Rectal smooth muscle tissue (tissue), 1 donor: ENCODE data around the gene C9orf72.
"Not testable (repeated sequence)": the region's sequence is repeated elsewhere in the genome, so short reads cannot be mapped to it uniquely, and the experiment has no call there.

ENCODE experiments used
- H3K27ac ChIP-seq: one replicate; pipeline ENCODE4 v1.7.0; 2013; ENCODE audit warnings: low read depth, low read length, inconsistent platforms
- H3K27me3 ChIP-seq: one replicate; pipeline ENCODE4 v1.7.0; 2013; ENCODE audit warnings: low read length; ENCODE audit not compliant: control insufficient read depth, insufficient read depth
- H3K36me3 ChIP-seq: one replicate; pipeline ENCODE4 v1.7.0; 2013; ENCODE audit warnings: low read length; ENCODE audit not compliant: control insufficient read depth, insufficient read depth
- H3K4me1 ChIP-seq: one replicate; pipeline ENCODE4 v1.7.0; 2013; ENCODE audit warnings: low read length; ENCODE audit not compliant: control insufficient read depth, insufficient read depth
- H3K4me3 ChIP-seq: one replicate; pipeline ENCODE4 v1.7.0; 2013; ENCODE audit warnings: low read length
- H3K9ac ChIP-seq: one replicate; pipeline ENCODE4 v1.7.0; 2013; ENCODE audit warnings: low read length

C9orf72 gene

GRCh38 chr9:27572918-27573633, at the start of gene C9orf72:
Gene C9orf72, minus strand, starts transcription at chr9:27573481. Its CDS starts 6,361 bp downstream, at chr9:27567120.
- Histone ChIP-seq H3K4me3 (peak within 1 kb of the TSS; percentile 79), H3K9ac (peak within 1 kb of the TSS; percentile 84)

DNA sequence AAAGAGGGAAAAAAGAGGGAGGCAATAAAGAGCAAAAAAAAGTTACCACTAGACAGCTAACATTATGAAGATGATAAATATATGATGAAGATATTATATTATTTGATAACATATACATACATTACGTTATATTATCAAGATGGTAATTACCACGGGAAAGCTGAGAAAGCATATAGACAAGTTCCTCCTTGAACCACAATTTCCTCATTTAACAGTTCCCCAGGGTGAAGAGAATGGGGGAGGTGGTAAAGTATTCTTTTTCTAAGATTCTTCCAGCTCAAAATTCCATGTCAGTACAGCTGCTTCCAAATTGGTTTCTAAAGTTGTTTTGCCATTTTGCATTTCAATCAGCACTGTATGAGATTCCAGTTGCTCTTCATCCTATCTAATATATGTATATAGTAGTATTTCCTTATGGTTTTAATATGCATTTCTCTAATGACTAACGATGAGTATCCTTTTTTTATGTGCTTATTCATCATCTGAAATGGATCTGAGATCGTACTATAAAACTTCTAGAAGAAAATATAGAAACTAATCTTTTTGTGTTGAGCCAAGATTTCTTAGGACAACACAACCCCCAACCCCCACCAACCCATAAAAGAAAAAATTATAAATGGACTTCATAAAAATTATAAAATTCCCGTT, 49.5 kb upstream of the C9orf72 start:
- no peaks in the 10 kb centered on the region for H3K36me3 ChIP-seq
- no peak overlapping the region for H3K9ac ChIP-seq
- H3K4me3 ChIP-seq = no peak overlapping the region
- no peak overlapping the region for H3K27ac ChIP-seq
- H3K27me3 ChIP-seq = no peaks in the 10 kb centered on the region
- peaks cover 3% of the 10 kb centered on the region for H3K4me1 ChIP-seq

More at GRCh38 chr9:27572918-27573633, at the start of gene C9orf72:
- Histone ChIP-seq H3K36me3 (no peaks in the 10 kb centered on the region), H3K27me3 (no peaks in the 10 kb centered on the region), H3K4me1 (peaks cover 13% of the 10 kb centered on the region), H3K27ac (peak within 1 kb of the TSS; percentile 96)

GRCh38 chr9:27619743-27620142, 46.5 kb upstream of the C9orf72 start:
- no peaks in the 10 kb centered on the region for H3K4me1 ChIP-seq
- no peak overlapping the region for H3K9ac ChIP-seq
- H3K4me3 ChIP-seq = no peak overlapping the region
- no peak overlapping the region for H3K27ac ChIP-seq
- no peaks in the 10 kb centered on the region for H3K36me3 ChIP-seq
- H3K27me3 ChIP-seq = no peaks in the 10 kb centered on the region

DNA sequence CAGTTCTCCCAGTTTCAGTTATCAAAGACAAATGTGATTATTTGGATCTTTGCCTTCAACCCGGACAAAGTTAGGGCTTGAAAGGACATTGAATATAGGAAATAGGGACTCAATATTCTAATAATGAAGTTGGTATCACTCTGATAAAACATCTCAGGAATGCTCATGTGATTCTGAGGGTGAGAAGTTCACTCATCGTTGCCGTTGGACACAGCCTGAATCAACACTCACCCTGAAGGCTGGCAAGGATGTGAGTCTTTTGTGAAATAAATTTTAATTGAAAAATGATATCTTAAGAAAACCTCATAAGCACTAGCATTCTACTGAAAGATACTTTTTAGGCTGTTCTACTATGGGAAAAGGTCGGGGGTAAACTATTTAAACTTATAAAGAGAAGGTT, 44.8 kb upstream of the C9orf72 start:
- Histone ChIP-seq H3K4me1 (no peaks in the 10 kb centered on the region), H3K27me3 (no peaks in the 10 kb centered on the region), H3K4me3 (no peak overlapping the region), H3K27ac (no peak overlapping the region), H3K9ac (no peak overlapping the region), H3K36me3 (no peaks in the 10 kb centered on the region)

DNA sequence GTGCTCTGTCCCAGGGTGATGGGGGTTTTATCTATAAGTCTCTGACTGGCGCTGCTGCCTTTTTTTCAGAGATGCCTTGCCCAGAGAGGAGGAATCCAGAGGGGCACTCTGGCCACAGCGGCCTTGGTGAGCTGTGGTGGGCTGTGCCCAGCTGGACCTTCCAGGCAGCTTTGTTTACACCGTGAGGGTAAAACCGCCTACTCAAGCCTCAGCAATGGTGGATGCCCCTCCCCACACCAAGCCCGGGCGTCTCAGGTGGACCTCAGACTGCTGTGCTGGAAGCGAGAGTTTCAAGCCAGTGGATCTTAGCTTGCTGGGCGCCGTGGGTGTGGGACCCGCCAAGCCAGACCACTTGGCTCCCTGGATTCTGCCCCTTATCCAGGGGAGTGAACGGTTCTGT, 41.3 kb upstream of the C9orf72 start:
- Histone ChIP-seq H3K9ac (no peak overlapping the region), H3K27ac (no peak overlapping the region), H3K4me1 (no peaks in the 10 kb centered on the region), H3K27me3 (no peaks in the 10 kb centered on the region), H3K36me3 (no peaks in the 10 kb centered on the region), H3K4me3 (no peak overlapping the region)

DNA sequence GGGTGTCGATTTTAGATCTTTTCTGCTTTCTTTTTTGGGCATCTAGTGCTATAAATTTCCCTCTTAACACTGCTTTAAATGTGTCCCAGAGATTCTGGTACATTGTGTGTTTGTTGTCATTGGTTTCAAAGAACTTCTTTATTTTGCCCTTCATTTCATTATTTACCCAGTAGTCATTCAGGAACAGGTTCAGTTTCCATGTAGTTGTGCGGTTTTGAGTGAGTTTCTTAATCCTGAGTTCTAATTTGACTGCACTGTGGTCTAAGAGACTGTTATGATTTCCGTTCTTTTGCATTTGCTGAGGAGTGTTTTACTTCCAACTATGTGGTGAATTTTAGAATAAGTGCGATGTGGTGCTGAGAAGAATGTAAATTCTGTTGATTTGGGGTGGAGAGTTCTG, 38.8 kb upstream of the C9orf72 start:
- H3K27ac ChIP-seq, H3K36me3 ChIP-seq, H3K4me3 ChIP-seq, H3K4me1 ChIP-seq, H3K9ac ChIP-seq, H3K27me3 ChIP-seq: not testable (repeated sequence)

GRCh38 chr9:27610622-27611021, 37.3 kb upstream of the C9orf72 start:
- no peak overlapping the region for H3K4me3 ChIP-seq
- H3K36me3 ChIP-seq = no peaks in the 10 kb centered on the region
- H3K9ac ChIP-seq = no peak overlapping the region
- H3K27me3 ChIP-seq = no peaks in the 10 kb centered on the region
- H3K4me1 ChIP-seq = no peaks in the 10 kb centered on the region
- no peak overlapping the region for H3K27ac ChIP-seq

GRCh38 chr9:27602954-27603353, 29.7 kb upstream of the C9orf72 start:
- H3K9ac ChIP-seq = no peak overlapping the region
- no peaks in the 10 kb centered on the region for H3K27me3 ChIP-seq
- peaks cover 14% of the 10 kb centered on the region for H3K4me1 ChIP-seq
- H3K36me3 ChIP-seq = no peaks in the 10 kb centered on the region
- H3K27ac ChIP-seq = peak overlapping the region; percentile 53
- no peak overlapping the region for H3K4me3 ChIP-seq

DNA sequence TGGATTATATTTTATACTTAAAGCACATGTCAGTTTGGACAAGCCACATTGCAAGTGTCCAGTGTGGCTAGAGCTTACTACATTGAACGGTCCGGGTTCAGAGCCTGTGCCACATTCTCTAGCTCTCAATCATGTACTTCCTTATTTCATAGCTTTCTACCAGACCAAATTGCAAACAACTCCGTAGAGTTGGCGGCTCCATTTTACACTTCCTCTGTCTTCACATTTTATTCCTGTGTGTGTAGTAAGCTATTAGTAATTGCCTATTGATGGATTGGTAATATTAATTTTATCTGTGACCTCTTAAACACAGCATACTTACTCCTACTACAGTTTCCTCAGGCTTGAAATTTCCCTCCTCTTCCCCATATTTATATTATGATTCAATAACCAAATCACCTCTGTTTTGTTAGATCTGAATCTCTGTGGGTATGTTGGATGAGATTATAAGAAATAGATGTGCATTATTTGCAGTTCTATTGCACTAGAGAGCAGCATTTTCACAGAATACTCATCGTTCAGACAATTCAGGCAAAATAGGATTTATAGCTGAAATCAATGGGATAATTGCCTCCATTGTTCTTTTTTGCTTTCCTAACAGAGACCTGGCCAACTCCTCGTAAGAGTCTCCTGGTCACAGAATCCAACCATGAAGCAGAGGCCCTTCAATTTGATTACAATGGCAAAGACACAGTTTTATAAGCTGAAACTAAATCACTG, 29.0 kb upstream of the C9orf72 start:
- Histone ChIP-seq H3K27me3 (no peaks in the 10 kb centered on the region), H3K36me3 (no peaks in the 10 kb centered on the region), H3K4me1 (peaks cover 14% of the 10 kb centered on the region), H3K4me3 (no peak overlapping the region), H3K9ac (no peak overlapping the region), H3K27ac (peak overlapping the region; percentile 53)

- Histone ChIP-seq H3K4me3 (no peak overlapping the region), H3K9ac (no peak overlapping the region), H3K27me3 (no peaks in the 10 kb centered on the region), H3K4me1 (peaks cover 14% of the 10 kb centered on the region), H3K27ac (no peak overlapping the region), H3K36me3 (no peaks in the 10 kb centered on the region)
Observed at GRCh38 chr9:27601396-27601795, 28.1 kb upstream of the C9orf72 start.

GRCh38 chr9:27600256-27600655, 27.0 kb upstream of the C9orf72 start:
- H3K27ac ChIP-seq = no peak overlapping the region
- no peaks in the 10 kb centered on the region for H3K27me3 ChIP-seq
- H3K4me1 ChIP-seq = peaks cover 14% of the 10 kb centered on the region
- no peak overlapping the region for H3K9ac ChIP-seq
- no peaks in the 10 kb centered on the region for H3K36me3 ChIP-seq
- no peak overlapping the region for H3K4me3 ChIP-seq

GRCh38 chr9:27599870-27600238, 26.6 kb upstream of the C9orf72 start:
- Histone ChIP-seq H3K27me3 (no peaks in the 10 kb centered on the region), H3K36me3 (no peaks in the 10 kb centered on the region), H3K4me3 (no peak overlapping the region), H3K4me1 (peaks cover 14% of the 10 kb centered on the region), H3K9ac (no peak overlapping the region), H3K27ac (no peak overlapping the region)
